ENCODE measurements around the gene KMT2E.

DNA sequence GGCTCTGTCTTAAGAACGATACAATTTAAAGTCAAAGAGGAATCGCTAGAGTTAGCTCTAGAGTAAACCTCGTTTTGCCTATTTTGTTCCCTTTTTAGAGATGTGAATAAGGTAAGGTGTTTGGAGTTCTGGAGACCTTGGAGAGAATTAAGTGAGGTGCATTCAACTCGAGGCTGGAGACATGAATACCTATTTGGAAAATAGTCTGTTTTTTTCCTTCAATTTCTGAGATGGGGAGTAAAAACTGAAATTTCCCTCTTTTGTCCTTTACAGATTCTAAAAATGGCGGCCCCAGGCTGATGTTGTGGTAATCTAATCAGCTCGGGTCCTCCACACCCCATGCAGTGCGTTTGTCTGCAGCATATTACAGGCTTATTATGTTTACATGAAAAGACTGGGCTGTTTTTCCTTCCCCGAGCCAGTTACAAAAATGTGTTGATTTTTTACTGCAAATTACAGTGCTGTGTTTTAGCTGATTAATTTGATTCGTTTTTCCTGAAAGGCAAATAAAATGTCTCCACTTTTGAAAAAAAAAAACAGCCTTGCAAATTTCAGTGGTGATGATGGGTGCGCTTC, 1.5 kb downstream of the KMT2E start:
- TF ChIP-seq, protein P1, sequence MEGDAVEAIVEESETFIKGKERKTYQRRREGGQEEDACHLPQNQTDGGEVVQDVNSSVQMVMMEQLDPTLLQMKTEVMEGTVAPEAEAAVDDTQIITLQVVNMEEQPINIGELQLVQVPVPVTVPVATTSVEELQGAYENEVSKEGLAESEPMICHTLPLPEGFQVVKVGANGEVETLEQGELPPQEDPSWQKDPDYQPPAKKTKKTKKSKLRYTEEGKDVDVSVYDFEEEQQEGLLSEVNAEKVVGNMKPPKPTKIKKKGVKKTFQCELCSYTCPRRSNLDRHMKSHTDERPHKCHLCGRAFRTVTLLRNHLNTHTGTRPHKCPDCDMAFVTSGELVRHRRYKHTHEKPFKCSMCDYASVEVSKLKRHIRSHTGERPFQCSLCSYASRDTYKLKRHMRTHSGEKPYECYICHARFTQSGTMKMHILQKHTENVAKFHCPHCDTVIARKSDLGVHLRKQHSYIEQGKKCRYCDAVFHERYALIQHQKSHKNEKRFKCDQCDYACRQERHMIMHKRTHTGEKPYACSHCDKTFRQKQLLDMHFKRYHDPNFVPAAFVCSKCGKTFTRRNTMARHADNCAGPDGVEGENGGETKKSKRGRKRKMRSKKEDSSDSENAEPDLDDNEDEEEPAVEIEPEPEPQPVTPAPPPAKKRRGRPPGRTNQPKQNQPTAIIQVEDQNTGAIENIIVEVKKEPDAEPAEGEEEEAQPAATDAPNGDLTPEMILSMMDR (IDR thresholded peaks at IDR 0.05): no peak
- TF ChIP-seq POLR2A (IDR thresholded peaks at IDR 0.05): no peak

Measured in testis (tissue), 2 donors.